Subcutaneous abdominal adipose tissue (tissue), 5 donors: ENCODE measurements around the gene ZFYVE21.

Source experiments
- H3K27ac ChIP-seq: one replicate; pipeline ENCODE4 v1.7.0; 2013; ENCODE audit warnings: low read depth, mild to moderate bottlenecking, inconsistent platforms, low read length, moderate library complexity
- H3K27me3 ChIP-seq, 5 donors: one replicate each; pipeline ENCODE4 v1.7.0; 2013; ENCODE audit warnings: low read length in 5 of 5, inconsistent platforms in 1 of 5; ENCODE audit not compliant: control insufficient read depth in 5 of 5, insufficient read depth in 4 of 5
- H3K36me3 ChIP-seq, 5 donors: one replicate each; pipeline ENCODE4 v1.7.0; 2013; ENCODE audit warnings: low read length in 5 of 5; ENCODE audit not compliant: control insufficient read depth in 5 of 5, insufficient read depth in 5 of 5
- H3K4me1 ChIP-seq, 5 donors: one replicate each; pipeline ENCODE4 v1.7.0; 2013; ENCODE audit warnings: low read length in 5 of 5, mild to moderate bottlenecking in 3 of 5, moderate library complexity in 1 of 5; ENCODE audit not compliant: control insufficient read depth in 5 of 5, insufficient read depth in 5 of 5
- H3K4me3 ChIP-seq, 5 donors: one replicate each; pipeline ENCODE4 v1.7.0; 2013; ENCODE audit warnings: low read length in 5 of 5, low read depth in 1 of 5
- H3K9ac ChIP-seq, 5 donors: one replicate each; pipeline ENCODE4 v1.7.0; 2013; ENCODE audit warnings: low read length in 5 of 5, mild to moderate bottlenecking in 4 of 5, moderate library complexity in 3 of 5
- H3K9me3 ChIP-seq, 5 donors: one replicate each; pipeline ENCODE4 v1.7.0; 2013; ENCODE audit warnings: low read length in 5 of 5; ENCODE audit not compliant: control insufficient read depth in 5 of 5
- donor health status: healthy.
- donor health status: healthy.
- donor health status: healthy.
- donor health status: healthy.
- donor health status: healthy.

ZFYVE21 gene

GRCh38 chr14:103753774-103754173 is 38.2 kb downstream of the ZFYVE21 start:
- Histone ChIP-seq H3K4me1 (peaks cover 0 to 6% (median 0%) of the 10 kb centered on the region in 5 donors), H3K36me3 (peaks cover 0 to 12% (median 10%) of the 10 kb centered on the region in 5 donors), H3K4me3 (no peak overlapping the region), H3K9ac (no peak overlapping the region), H3K27ac (no peak overlapping the region), H3K27me3 (no peaks in the 10 kb centered on the region), H3K9me3 (no peaks in the 10 kb centered on the region)

DNA sequence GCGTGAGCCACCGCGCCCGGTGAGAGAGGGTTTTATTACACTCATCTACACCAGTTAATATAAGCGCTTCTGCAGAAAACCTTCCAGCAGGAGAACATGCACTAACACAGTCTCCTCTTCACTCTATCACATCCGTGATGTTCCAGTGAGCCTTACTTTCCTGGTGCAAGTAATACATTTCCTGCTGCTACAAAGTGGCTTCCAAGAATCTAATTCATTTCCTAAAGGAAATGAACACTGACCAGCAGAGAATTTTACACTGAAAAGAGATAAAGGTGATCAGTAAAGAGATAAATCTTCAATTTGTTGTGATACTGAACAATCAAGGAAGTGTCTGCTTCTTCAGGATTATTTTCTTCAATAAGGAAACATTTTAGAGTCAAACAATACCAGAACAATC is 39.5 kb downstream of the ZFYVE21 start:
- Histone ChIP-seq H3K36me3 (peaks cover 0 to 7% (median 3%) of the 10 kb centered on the region in 5 donors), H3K9ac (no peak overlapping the region), H3K9me3 (no peaks in the 10 kb centered on the region), H3K4me1 (peaks cover 0 to 6% (median 0%) of the 10 kb centered on the region in 5 donors), H3K4me3 (no peak overlapping the region), H3K27ac (no peak overlapping the region), H3K27me3 (no peaks in the 10 kb centered on the region)

- no peak overlapping the region for H3K9ac ChIP-seq
- no peak overlapping the region for H3K27ac ChIP-seq
- no peaks in the 10 kb centered on the region for H3K9me3 ChIP-seq
- peaks cover 0 to 6% (median 0%) of the 10 kb centered on the region in 5 donors for H3K4me1 ChIP-seq
- H3K27me3 ChIP-seq = no peaks in the 10 kb centered on the region
- H3K4me3 ChIP-seq = no peak overlapping the region
- H3K36me3 ChIP-seq = peaks cover 0 to 3% (median 0%) of the 10 kb centered on the region in 5 donors
These were observed 42.6 kb downstream of the ZFYVE21 start for GRCh38 chr14:103758059-103758776.

DNA sequence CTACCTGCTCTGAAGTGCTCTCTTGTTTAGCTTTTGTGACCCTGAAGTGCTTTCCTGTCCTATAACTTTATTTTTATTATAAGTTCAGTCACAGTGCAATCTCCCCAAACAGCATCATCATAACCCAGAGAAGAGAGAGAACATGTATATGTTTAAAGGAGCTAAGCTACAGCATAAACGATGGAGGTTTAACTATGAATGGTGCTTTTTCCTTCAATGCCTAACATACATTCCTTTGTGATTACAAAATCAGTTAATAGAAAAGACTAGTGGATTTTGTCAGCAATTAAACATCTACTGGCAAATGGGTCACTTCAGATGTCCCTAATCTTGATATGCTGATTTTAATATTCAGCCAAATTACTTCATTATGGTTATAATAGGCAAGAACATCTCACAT is 46.4 kb downstream of the ZFYVE21 start:
- Histone ChIP-seq H3K9ac (no peak overlapping the region), H3K36me3 (peaks cover 0 to 6% (median 5%) of the 10 kb centered on the region in 5 donors), H3K27ac (no peak overlapping the region), H3K9me3 (peaks cover 0 to 2% (median 0%) of the 10 kb centered on the region in 5 donors), H3K27me3 (no peaks in the 10 kb centered on the region), H3K4me3 (no peak overlapping the region), H3K4me1 (peaks cover 0 to 2% (median 0%) of the 10 kb centered on the region in 5 donors)

DNA sequence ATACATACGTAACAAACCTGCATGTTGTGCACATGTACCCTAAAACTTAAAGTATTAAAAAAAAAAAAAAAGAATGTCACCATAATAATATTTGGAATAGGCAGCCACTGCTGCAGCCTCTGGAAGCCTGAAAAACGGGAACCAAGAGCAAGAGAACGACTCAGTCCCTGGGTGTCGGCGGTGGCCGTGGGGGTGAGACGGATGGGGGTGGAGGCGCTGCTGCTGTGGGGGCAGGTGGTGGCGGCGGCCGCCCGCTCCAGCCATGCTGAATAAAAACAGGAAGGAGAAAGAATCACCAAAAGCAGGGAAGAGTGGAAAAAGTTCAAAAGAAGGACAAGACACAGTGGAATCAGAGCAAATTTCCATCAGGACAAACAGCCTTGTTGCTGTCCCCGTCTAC is 46.9 kb downstream of the ZFYVE21 start:
- Histone ChIP-seq H3K36me3 (peaks cover 0 to 6% (median 5%) of the 10 kb centered on the region in 5 donors), H3K27ac (no peak overlapping the region), H3K9ac (no peak overlapping the region), H3K9me3 (peaks cover 0 to 2% (median 0%) of the 10 kb centered on the region in 5 donors), H3K27me3 (no peaks in the 10 kb centered on the region), H3K4me1 (peaks cover 0 to 2% (median 0%) of the 10 kb centered on the region in 5 donors), H3K4me3 (no peak overlapping the region)

DNA sequence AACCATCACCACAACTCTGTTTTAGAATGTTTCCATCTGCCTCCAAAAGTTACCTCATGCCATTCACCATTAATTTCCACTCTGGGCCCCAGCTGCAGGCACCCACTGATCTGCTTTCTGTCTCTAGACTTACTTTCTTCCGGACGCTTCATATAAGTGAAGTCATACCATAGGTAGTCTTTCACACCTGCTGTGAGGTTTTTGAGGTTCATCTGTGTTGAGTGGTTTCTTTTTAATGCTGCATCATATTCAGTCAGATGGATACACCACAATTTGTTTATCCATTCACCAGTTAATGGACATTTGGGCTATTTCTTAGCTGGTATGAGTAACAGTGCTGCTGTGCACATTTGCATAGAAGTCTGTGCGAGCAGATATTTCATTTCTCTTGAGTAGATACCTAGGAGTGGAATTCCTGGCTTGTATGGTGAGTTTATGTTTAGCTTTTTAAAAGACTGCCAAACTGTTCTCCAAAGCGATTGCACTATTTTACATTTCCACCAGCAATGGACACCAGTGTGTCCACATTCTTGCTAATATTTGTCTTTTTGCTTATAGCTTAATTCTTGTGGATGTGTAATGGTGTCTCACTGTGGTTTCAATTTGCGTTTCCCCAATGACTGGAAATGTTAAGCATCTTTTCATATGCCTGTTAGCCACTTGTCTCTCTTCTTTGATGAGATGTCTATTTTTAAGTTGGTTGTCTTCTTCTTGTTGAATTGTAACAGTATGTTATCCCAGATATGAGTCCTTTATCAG is 48.3 kb downstream of the ZFYVE21 start:
- no peaks in the 10 kb centered on the region for H3K27me3 ChIP-seq
- no peak overlapping the region for H3K9ac ChIP-seq
- peaks cover 0 to 6% (median 5%) of the 10 kb centered on the region in 5 donors for H3K36me3 ChIP-seq
- H3K4me3 ChIP-seq = no peak overlapping the region
- no peak overlapping the region for H3K27ac ChIP-seq
- peaks cover 0 to 2% (median 0%) of the 10 kb centered on the region in 5 donors for H3K4me1 ChIP-seq
- H3K9me3 ChIP-seq = peaks cover 0 to 2% (median 0%) of the 10 kb centered on the region in 5 donors

- peaks cover 0 to 2% (median 0%) of the 10 kb centered on the region in 5 donors for H3K9me3 ChIP-seq
- no peak overlapping the region for H3K27ac ChIP-seq
- peaks cover 0 to 2% (median 0%) of the 10 kb centered on the region in 5 donors for H3K4me1 ChIP-seq
- H3K9ac ChIP-seq = no peak overlapping the region
- H3K27me3 ChIP-seq = no peaks in the 10 kb centered on the region
- H3K36me3 ChIP-seq = peaks cover 0 to 6% (median 5%) of the 10 kb centered on the region in 5 donors
- no peak overlapping the region for H3K4me3 ChIP-seq
These were observed 49.9 kb downstream of the ZFYVE21 start for GRCh38 chr14:103765526-103765925.

DNA sequence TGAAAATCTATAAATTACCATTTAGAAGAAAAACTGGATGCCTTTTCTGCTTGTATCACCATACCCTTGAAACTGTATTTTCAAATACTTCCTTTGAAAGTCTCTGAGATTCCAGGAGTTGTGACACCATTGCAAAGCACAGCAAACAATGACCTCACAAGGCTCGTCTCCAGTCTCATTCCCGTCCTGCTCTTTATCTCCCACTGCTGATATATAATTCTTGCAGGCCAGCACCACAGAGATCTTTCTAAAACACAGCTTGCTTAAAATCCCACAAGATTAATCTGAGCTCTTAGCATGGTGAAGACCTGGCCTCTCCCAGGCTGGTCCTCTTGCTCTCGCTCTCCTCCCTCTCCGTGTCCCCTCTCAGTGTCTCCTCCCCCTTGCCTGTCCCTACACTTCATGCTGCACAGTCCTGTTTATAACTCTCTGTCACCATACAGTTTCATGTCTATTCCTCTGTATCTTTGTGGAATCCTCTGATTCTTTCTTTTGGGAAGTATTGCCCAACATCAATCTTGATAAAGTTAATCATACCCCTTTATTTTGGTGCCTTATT is 51.8 kb downstream of the ZFYVE21 start:
- H3K9ac ChIP-seq = no peak overlapping the region
- H3K36me3 ChIP-seq = peaks cover 0 to 6% (median 5%) of the 10 kb centered on the region in 5 donors
- H3K27ac ChIP-seq = no peak overlapping the region
- no peaks in the 10 kb centered on the region for H3K27me3 ChIP-seq
- H3K9me3 ChIP-seq = peaks cover 0 to 2% (median 0%) of the 10 kb centered on the region in 5 donors
- no peak overlapping the region for H3K4me3 ChIP-seq
- H3K4me1 ChIP-seq = peaks cover 0 to 2% (median 0%) of the 10 kb centered on the region in 5 donors

- H3K9ac ChIP-seq = no peak overlapping the region
- peaks cover 0 to 3% (median 2%) of the 10 kb centered on the region in 5 donors for H3K4me1 ChIP-seq
- no peak overlapping the region for H3K4me3 ChIP-seq
- peaks cover 0 to under 1% (median 0%) of the 10 kb centered on the region in 5 donors for H3K9me3 ChIP-seq
- H3K27me3 ChIP-seq = no peaks in the 10 kb centered on the region
- no peak overlapping the region for H3K27ac ChIP-seq
- H3K36me3 ChIP-seq = peaks cover 0 to 2% (median 0%) of the 10 kb centered on the region in 5 donors
These were observed 54.9 kb downstream of the ZFYVE21 start for GRCh38 chr14:103770500-103770899.
